Smooth muscle cell (in vitro differentiated cells): Measurements from ENCODE around the gene BANF1. TPM values are rescaled to one million over a fixed set of nuclear protein-coding genes. Genes with fewer than 3 reads are reported as not detected.

Experiments used
- DNase-seq: peaks from one replicate; lab custom pipeline; 2025; ENCODE audit not compliant: unreplicated experiment; lab: John Stamatoyannopoulos, UW
- H2AFZ ChIP-seq: fragments of 200-600 bp; sonication (generic); 2 replicates; pipeline ENCODE4 v1.6.0; 2016; ENCODE audit warnings: antibody characterized with exemption, low read depth, mild to moderate bottlenecking
- H3F3A ChIP-seq: fragments of 200-600 bp; sonication (generic); 2 replicates; pipeline ENCODE4 v1.6.0; 2017; ENCODE audit warnings: antibody characterized with exemption, low read depth
- H3K27ac ChIP-seq: fragments of 200-600 bp; sonication (generic); 2 replicates; pipeline ENCODE4 v1.5.1; 2016; ENCODE audit warnings: low read depth, mild to moderate bottlenecking
- H3K27me3 ChIP-seq: fragments of 200-600 bp; sonication (generic); 2 replicates; pipeline ENCODE4 v1.6.1; 2016; ENCODE audit warnings: low read depth, mild to moderate bottlenecking
- H3K36me3 ChIP-seq: fragments of 200-600 bp; sonication (generic); 2 replicates; pipeline ENCODE4 v1.5.1; 2016; ENCODE audit warnings: low read depth
- H3K4me1 ChIP-seq: fragments of 200-600 bp; sonication (generic); 2 replicates; pipeline ENCODE4 v1.5.1; 2016; ENCODE audit warnings: low read depth
- H3K4me2 ChIP-seq: fragments of 200-600 bp; sonication (generic); 2 replicates; pipeline ENCODE4 v1.6.0; 2016; ENCODE audit warnings: mild to moderate bottlenecking
- H3K4me3 ChIP-seq: fragments of 200-600 bp; sonication (generic); 2 replicates; pipeline ENCODE4 v1.5.1; 2016; ENCODE audit warnings: mild to moderate bottlenecking
- H3K79me2 ChIP-seq: fragments of 200-600 bp; sonication (generic); 2 replicates; pipeline ENCODE4 v1.6.0; 2016; ENCODE audit warnings: low read depth, mild to moderate bottlenecking
- H3K9ac ChIP-seq: fragments of 200-600 bp; sonication (generic); 2 replicates; pipeline ENCODE4 v1.6.0; 2016; ENCODE audit warnings: low read depth
- H3K9me3 ChIP-seq: fragments of 200-600 bp; sonication (generic); replicated peaks from 2 replicates; pipeline ENCODE4 v1.5.1; 2016; ENCODE audit warnings: low read depth
- H4K20me1 ChIP-seq: fragments of 200-600 bp; sonication (generic); 2 replicates; pipeline ENCODE4 v1.6.0; 2016; ENCODE audit warnings: low read depth
- CTCF ChIP-seq: fragments of 200-600 bp; sonication (generic); IDR thresholded peaks from 2 replicates; pipeline ENCODE4 v1.5.1; 2017; ENCODE audit warnings: borderline replicate concordance, mild to moderate bottlenecking, antibody characterized with exemption; ENCODE audit not compliant: insufficient read depth, poor library complexity, severe bottlenecking
- WGBS: methylation state at CpG from one replicate; pipeline ENCODE4 v1.1.7; 2016; ENCODE audit warnings: low lambda C conversion rate; 5-methylcytosine and 5-hydroxymethylcytosine counted together
- polyA plus RNA-seq: library from polyadenylated mRNA; unstranded; fragments of >200 nt; fragmentation: Nextera tagmentation; extraction: Ambion mirVana; gene quantifications from 2 replicates; pipeline ENCODE4 v1.2.1, GENCODE V29; 2016
- total RNA-seq: library from RNA; depleted of rRNA; stranded (reverse); fragments of >200 nt; gene quantifications from 2 replicates; pipeline ENCODE4 v1.2.3, GENCODE V29; 2014

Gene BANF1
- total and polyA plus RNA-seq, 2 experiments from 2014 or later: 61.7 to 269 TPM

DNA sequence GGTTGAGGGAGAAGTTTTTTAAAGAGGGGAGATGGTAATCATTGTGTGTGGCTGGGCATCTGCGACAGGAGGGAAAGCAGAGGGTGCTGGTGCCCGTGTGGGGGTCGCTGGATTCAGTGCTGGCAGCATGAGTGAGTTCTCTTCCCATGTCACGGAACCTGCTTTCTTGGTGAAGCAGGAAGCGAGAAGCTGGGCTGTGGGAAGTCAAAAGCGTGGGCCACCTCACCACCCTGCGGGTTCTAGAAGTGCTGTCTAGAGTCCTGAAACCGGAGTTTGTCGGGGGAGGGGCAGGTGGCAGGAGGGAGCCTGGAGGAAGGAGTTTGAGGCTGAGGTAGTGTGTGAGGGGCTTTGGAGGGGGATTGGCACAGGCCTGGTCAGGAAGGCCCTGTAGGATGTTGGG, 26.5 kb upstream of the BANF1 start:
- Histone ChIP-seq H3K4me1 (no peaks in the 10 kb centered on the region), H3K4me3 (no peak overlapping the region), H3K27ac (no peak overlapping the region), H2AFZ (no peak overlapping the region), H3K4me2 (no peak overlapping the region), H3K9ac (no peak overlapping the region), H3K27me3 (no peaks in the 10 kb centered on the region), H3F3A (no peaks in the 10 kb centered on the region), H3K36me3 (no peaks in the 10 kb centered on the region), H3K9me3 (no peaks in the 10 kb centered on the region), H4K20me1 (no peaks in the 10 kb centered on the region), H3K79me2 (no peaks in the 10 kb centered on the region)
- DNase-seq: no peak
- WGBS: 95% methylated on average over 9 of the region's 9 CpGs
- TF ChIP-seq CTCF: no peak

DNA sequence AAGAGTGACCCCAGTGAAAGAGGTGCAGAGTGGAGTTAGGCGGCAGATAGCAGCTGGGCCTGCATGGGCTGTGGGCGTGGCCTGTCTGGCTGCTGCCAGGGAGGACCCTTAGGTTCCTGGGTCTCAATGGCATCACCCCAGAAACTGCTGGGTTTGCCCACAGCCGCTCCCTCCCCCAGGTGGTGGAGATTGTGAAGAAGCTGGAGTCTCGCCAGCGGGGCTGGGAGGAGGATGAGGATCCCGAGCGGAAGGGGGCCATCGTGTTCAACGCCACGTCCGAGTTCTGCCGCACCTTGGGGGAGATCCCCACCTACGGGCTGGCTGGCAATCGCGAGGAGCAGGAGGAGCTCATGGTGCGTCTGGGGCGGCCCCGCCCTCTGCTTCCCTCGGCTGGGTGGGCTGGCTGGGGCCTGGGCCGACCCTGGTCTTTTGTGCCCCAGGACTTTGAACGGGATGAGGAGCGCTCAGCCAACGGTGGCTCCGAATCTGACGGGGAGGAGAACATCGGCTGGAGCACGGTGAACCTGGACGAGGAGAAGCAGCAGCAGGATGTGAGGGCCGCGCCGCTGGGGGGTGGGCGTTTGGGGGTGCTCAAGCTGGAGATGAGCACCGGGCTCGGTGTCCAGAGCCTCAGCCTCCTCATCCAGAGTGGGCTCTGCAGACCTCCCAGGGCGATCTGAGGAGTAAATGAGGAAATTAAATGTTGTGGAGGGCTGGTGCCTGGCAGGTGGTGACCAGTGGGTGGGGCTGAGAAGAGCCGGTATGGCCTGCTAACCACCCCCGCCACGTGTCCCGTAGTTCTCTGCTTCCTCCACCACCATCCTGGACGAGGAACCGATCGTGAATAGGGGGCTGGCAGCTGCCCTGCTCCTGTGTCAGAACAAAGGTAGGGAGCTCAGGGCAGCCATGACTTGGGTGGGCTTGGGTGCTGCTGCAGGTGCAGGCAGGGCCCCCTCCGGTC, 25.8 kb upstream of the BANF1 start:
- H3K27me3 ChIP-seq: no peaks in the 10 kb centered on the region
- no peak overlapping the region for H3K27ac ChIP-seq
- H2AFZ ChIP-seq: no peak overlapping the region
- 95% methylated on average over 42 of the region's 43 CpGs for WGBS
- no peaks in the 10 kb centered on the region for H3K9me3 ChIP-seq
- no peak for TF ChIP-seq CTCF
- no peaks in the 10 kb centered on the region for H3F3A ChIP-seq
- H3K9ac ChIP-seq: no peak overlapping the region
- no peak for DNase-seq
- H3K4me2 ChIP-seq: no peak overlapping the region
- H3K4me1 ChIP-seq: no peaks in the 10 kb centered on the region
- no peaks in the 10 kb centered on the region for H4K20me1 ChIP-seq
- no peaks in the 10 kb centered on the region for H3K79me2 ChIP-seq
- no peaks in the 10 kb centered on the region for H3K36me3 ChIP-seq
- no peak overlapping the region for H3K4me3 ChIP-seq

- H3F3A ChIP-seq: no peaks in the 10 kb centered on the region
- no peaks in the 10 kb centered on the region for H3K4me1 ChIP-seq
- no peak for DNase-seq
- no peak for TF ChIP-seq CTCF
- H3K27ac ChIP-seq: no peak overlapping the region
- 94% methylated on average over 22 of the region's 29 CpGs for WGBS
- no peaks in the 10 kb centered on the region for H4K20me1 ChIP-seq
- H2AFZ ChIP-seq: no peak overlapping the region
- no peaks in the 10 kb centered on the region for H3K27me3 ChIP-seq
- H3K9me3 ChIP-seq: no peaks in the 10 kb centered on the region
- H3K4me3 ChIP-seq: no peak overlapping the region
- no peaks in the 10 kb centered on the region for H3K36me3 ChIP-seq
- H3K79me2 ChIP-seq: no peaks in the 10 kb centered on the region
- no peak overlapping the region for H3K4me2 ChIP-seq
- H3K9ac ChIP-seq: no peak overlapping the region
These were observed 24.5 kb upstream of the BANF1 start for GRCh38 chr11:65977621-65978390.
